HEK293 (cell line): ENCODE results near the gene DSCAM.

Experiments used
- CTCF ChIA-PET: fragments of 350-600 bp; formaldehyde crosslinking; extraction: SDS; loops from one replicate; lab custom pipeline; 2021; ENCODE audit warnings: antibody characterized with exemption; lab: Yijun Ruan, JAX
- POLR2A ChIA-PET: fragments of 300-600 bp; formaldehyde crosslinking; extraction: SDS; loops from one replicate; lab custom pipeline; 2020; ENCODE audit warnings: antibody characterized with exemption, inconsistent platforms; lab: Yijun Ruan, JAX
- H3K27ac ChIP-seq: fragments of 200-500 bp; sonication (Bioruptor generic); 2 replicates; pipeline ENCODE4 v1.5.1; 2014; ENCODE audit warnings: low read depth, low read length, control low read depth, inconsistent platforms; ENCODE audit errors: extremely low read depth
- H3K36me3 ChIP-seq, 2 experiments: fragments of 200-500 bp in 1 of 2; sonication (Bioruptor generic) in 1 of 2; 1 replicate in 1 of 2; 2 replicates in 1 of 2; pipeline ENCODE4 v1.5.1; 2014 to 2017; ENCODE audit warnings: inconsistent platforms in 2 of 2, low read length in 2 of 2; ENCODE audit not compliant: control insufficient read depth in 2 of 2, insufficient read depth in 1 of 2
- H3K4me1 ChIP-seq: fragments of 200-500 bp; sonication (Bioruptor generic); 2 replicates; pipeline ENCODE4 v1.5.1; 2014; ENCODE audit warnings: mild to moderate bottlenecking, low read length, inconsistent platforms; ENCODE audit not compliant: control insufficient read depth, insufficient read depth
- H3K4me3 ChIP-seq: 2 replicates; pipeline ENCODE4 v1.5.1; 2011; ENCODE audit warnings: low read depth, mild to moderate bottlenecking, control low read depth, low read length, moderate library complexity
- H3K9me3 ChIP-seq: fragments of 200-500 bp; sonication (Bioruptor generic); 2 replicates; pipeline ENCODE4 v1.5.1; 2014; ENCODE audit warnings: low read depth, low read length, inconsistent platforms; ENCODE audit not compliant: control insufficient read depth, insufficient read depth
- GLI2 ChIP-seq: fragments of 450-650 bp; formaldehyde crosslinking; IDR thresholded peaks from 2 replicates; pipeline ENCODE4; 2017; ENCODE audit warnings: missing biosample characterization, missing genetic modification characterization, low read depth, borderline replicate concordance
- IKZF3 ChIP-seq: fragments of 450-650 bp; IDR thresholded peaks from 2 replicates; pipeline ENCODE4 v1.5.0; 2018; ENCODE audit warnings: missing biosample characterization, mild to moderate bottlenecking, missing genetic modification characterization, moderate library complexity
- OSR2 ChIP-seq: fragments of 450-650 bp; formaldehyde crosslinking; IDR thresholded peaks from 2 replicates; pipeline ENCODE4 v1.5.1; 2016; ENCODE audit warnings: missing biosample characterization, missing genetic modification characterization
- SP7 ChIP-seq: fragments of 450-650 bp; formaldehyde crosslinking; IDR thresholded peaks from 2 replicates; pipeline ENCODE4 v1.5.1; 2016; ENCODE audit warnings: missing biosample characterization, missing genetic modification characterization
- ZBTB26 ChIP-seq: fragments of 450-650 bp; formaldehyde crosslinking; optimal IDR thresholded peaks from 2 replicates; pipeline ENCODE3; 2016; ENCODE audit warnings: missing biosample characterization, mild to moderate bottlenecking, missing genetic modification characterization
- ZBTB48 ChIP-seq: fragments of 450-650 bp; formaldehyde crosslinking; IDR thresholded peaks from 2 replicates; pipeline ENCODE4 v1.5.1; 2016; ENCODE audit warnings: missing biosample characterization, missing genetic modification characterization
- ZFP41 ChIP-seq: fragments of 450-650 bp; formaldehyde crosslinking; IDR thresholded peaks from 2 replicates; pipeline ENCODE4 v1.5.1; 2016; ENCODE audit warnings: missing biosample characterization, missing genetic modification characterization, borderline replicate concordance
- ZIC2 ChIP-seq: fragments of 450-650 bp; formaldehyde crosslinking; IDR thresholded peaks from 2 replicates; pipeline ENCODE4 v1.5.1; 2016; ENCODE audit warnings: missing biosample characterization, missing genetic modification characterization
- ZNF114 ChIP-seq: fragments of 450-650 bp; formaldehyde crosslinking; IDR thresholded peaks from 2 replicates; pipeline ENCODE4 v1.5.0; 2017; ENCODE audit warnings: missing biosample characterization, missing genetic modification characterization
- ZNF138 ChIP-seq: fragments of 450-650 bp; formaldehyde crosslinking; IDR thresholded peaks from 2 replicates; pipeline ENCODE4 v1.5.1; 2016; ENCODE audit warnings: missing biosample characterization, missing genetic modification characterization, borderline replicate concordance
- ZNF175 ChIP-seq: fragments of 450-650 bp; formaldehyde crosslinking; IDR thresholded peaks from 2 replicates; pipeline ENCODE4 v1.5.1; 2016; ENCODE audit warnings: missing biosample characterization, missing genetic modification characterization
- ZNF24 ChIP-seq: fragments of 450-650 bp; formaldehyde crosslinking; IDR thresholded peaks from 2 replicates; pipeline ENCODE4 v1.5.1; 2016; ENCODE audit warnings: missing biosample characterization, missing genetic modification characterization
- ZNF248 ChIP-seq: fragments of 450-650 bp; formaldehyde crosslinking; IDR thresholded peaks from 2 replicates; pipeline ENCODE4 v1.5.1; 2017; ENCODE audit warnings: missing biosample characterization, missing genetic modification characterization
- ZNF366 ChIP-seq: fragments of 450-650 bp; formaldehyde crosslinking; conservative IDR thresholded peaks from 2 replicates; pipeline ENCODE4 v1.5.1; 2016; ENCODE audit warnings: missing biosample characterization, missing genetic modification characterization
- ZNF391 ChIP-seq: fragments of 450-650 bp; formaldehyde crosslinking; IDR thresholded peaks from 2 replicates; pipeline ENCODE4 v1.5.1; 2016; ENCODE audit warnings: low read depth, missing biosample characterization, missing genetic modification characterization, borderline replicate concordance
- ZNF514 ChIP-seq: fragments of 450-650 bp; formaldehyde crosslinking; IDR thresholded peaks from 2 replicates; pipeline ENCODE4 v1.5.1; 2016; ENCODE audit warnings: missing biosample characterization, missing genetic modification characterization
- ZNF571 ChIP-seq: fragments of 450-650 bp; formaldehyde crosslinking; IDR thresholded peaks from 2 replicates; pipeline ENCODE4 v1.5.0; 2017; ENCODE audit warnings: missing biosample characterization, missing genetic modification characterization
- ZNF621 ChIP-seq: fragments of 450-650 bp; formaldehyde crosslinking; IDR thresholded peaks from 2 replicates; pipeline ENCODE4 v1.5.1; 2017; ENCODE audit warnings: missing biosample characterization, missing genetic modification characterization
- ZNF654 ChIP-seq: fragments of 450-650 bp; formaldehyde crosslinking; IDR thresholded peaks from 2 replicates; pipeline ENCODE4 v1.5.1; 2016; ENCODE audit warnings: low read depth, missing biosample characterization, missing genetic modification characterization
- ZNF707 ChIP-seq: fragments of 450-650 bp; formaldehyde crosslinking; IDR thresholded peaks from 2 replicates; pipeline ENCODE4 v1.5.1; 2016; ENCODE audit warnings: missing biosample characterization, missing genetic modification characterization
- ZNF776 ChIP-seq: fragments of 450-650 bp; formaldehyde crosslinking; IDR thresholded peaks from 2 replicates; pipeline ENCODE4 v1.5.0; 2017; ENCODE audit warnings: missing biosample characterization, missing genetic modification characterization, borderline replicate concordance
- ZNF791 ChIP-seq: fragments of 450-650 bp; formaldehyde crosslinking; IDR thresholded peaks from 2 replicates; pipeline ENCODE4 v1.5.1; 2016; ENCODE audit warnings: missing biosample characterization, missing genetic modification characterization
- ZNF837 ChIP-seq: fragments of 450-650 bp; formaldehyde crosslinking; IDR thresholded peaks from 2 replicates; pipeline ENCODE4 v1.5.1; 2016; ENCODE audit warnings: missing biosample characterization, missing genetic modification characterization

Gene DSCAM

GRCh38 chr21:40646651-40647050 is 200.3 kb downstream of the DSCAM start (continued):
- TF ChIP-seq ZNF24, result no peak
- no peak for TF ChIP-seq ZNF248 (tag by site-specific recombination)
- no peak for TF ChIP-seq ZNF514
- no peak for TF ChIP-seq ZNF175
- no peak for TF ChIP-seq ZFP41 (tag by site-specific recombination)
- no peak for TF ChIP-seq ZNF621 (tag by site-specific recombination)
- no peak for TF ChIP-seq GLI2 (tag by site-specific recombination)

- ChIA-PET CTCF (interaction anchor here (1.2 kb wide), 1 partner anchor 176 kb away, joined by 3 read pairs; no protein-coding TSS in a partner anchor), POLR2A (no interaction called here)
- no peak overlapping the region for H3K4me3 ChIP-seq
- no peaks in the 10 kb centered on the region for H3K9me3 ChIP-seq
- no peak overlapping the region for H3K27ac ChIP-seq
- H3K36me3 ChIP-seq, result no peaks in the 10 kb centered on the region
- TF ChIP-seq ZNF366 (tag by site-specific recombination), result no peak
- no peak for TF ChIP-seq IKZF3 (tag by site-specific recombination)
- no peak for TF ChIP-seq ZNF654 (tag by site-specific recombination)
- TF ChIP-seq ZNF138, result no peak
- no peak for TF ChIP-seq ZNF707 (tag by site-specific recombination)
- no peak for TF ChIP-seq OSR2
- TF ChIP-seq ZBTB48 (tag by site-specific recombination), result no peak
- TF ChIP-seq ZBTB26, result no peak
- no peak for TF ChIP-seq ZNF776
- TF ChIP-seq ZNF791 (tag by site-specific recombination), result no peak
- TF ChIP-seq ZNF391 (tag by site-specific recombination), result no peak
- no peak for TF ChIP-seq ZIC2
- no peak for TF ChIP-seq ZNF837 (tag by site-specific recombination)
- TF ChIP-seq, all 188 proteins: peak for 0
- no peaks in the 10 kb centered on the region for H3K4me1 ChIP-seq
These were observed 205.9 kb downstream of the DSCAM start for GRCh38 chr21:40641042-40641441.

- Histone ChIP-seq H3K27ac (no peak overlapping the region), H3K36me3 (no peaks in the 10 kb centered on the region), H3K9me3 (no peaks in the 10 kb centered on the region), H3K4me3 (no peak overlapping the region), H3K4me1 (no peaks in the 10 kb centered on the region)
- CTCF ChIA-PET, result no interaction called here
- no peak for TF ChIP-seq ZNF114 (tag by site-specific recombination)
- POLR2A ChIA-PET, result no interaction called here
These were observed 206.6 kb downstream of the DSCAM start for GRCh38 chr21:40640266-40640789.

- TF ChIP-seq ZNF571 (tag by site-specific recombination) (no peak), SP7 (no peak)
- TF ChIP-seq, all 188 proteins: peak for 0
- no peak overlapping the region for H3K4me3 ChIP-seq
- ChIA-PET CTCF (no interaction called here), POLR2A (no interaction called here)
- H3K4me1 ChIP-seq, result no peaks in the 10 kb centered on the region
- H3K36me3 ChIP-seq, result no peaks in the 10 kb centered on the region
- H3K9me3 ChIP-seq, result no peaks in the 10 kb centered on the region
- H3K27ac ChIP-seq, result no peak overlapping the region
These were observed 207.3 kb downstream of the DSCAM start for GRCh38 chr21:40639616-40640194.
